NCI-H510A (cell line): ENCODE data around the gene ALS2CL.
"Not testable (repeated sequence)": the region's sequence is repeated elsewhere in the genome, so short reads cannot be mapped to it uniquely, and the experiment has no call there.

ENCODE experiments used
- DNase-seq: peaks from one replicate; lab custom pipeline; 2025; lab: John Stamatoyannopoulos, UW

Gene ALS2CL, protein sequence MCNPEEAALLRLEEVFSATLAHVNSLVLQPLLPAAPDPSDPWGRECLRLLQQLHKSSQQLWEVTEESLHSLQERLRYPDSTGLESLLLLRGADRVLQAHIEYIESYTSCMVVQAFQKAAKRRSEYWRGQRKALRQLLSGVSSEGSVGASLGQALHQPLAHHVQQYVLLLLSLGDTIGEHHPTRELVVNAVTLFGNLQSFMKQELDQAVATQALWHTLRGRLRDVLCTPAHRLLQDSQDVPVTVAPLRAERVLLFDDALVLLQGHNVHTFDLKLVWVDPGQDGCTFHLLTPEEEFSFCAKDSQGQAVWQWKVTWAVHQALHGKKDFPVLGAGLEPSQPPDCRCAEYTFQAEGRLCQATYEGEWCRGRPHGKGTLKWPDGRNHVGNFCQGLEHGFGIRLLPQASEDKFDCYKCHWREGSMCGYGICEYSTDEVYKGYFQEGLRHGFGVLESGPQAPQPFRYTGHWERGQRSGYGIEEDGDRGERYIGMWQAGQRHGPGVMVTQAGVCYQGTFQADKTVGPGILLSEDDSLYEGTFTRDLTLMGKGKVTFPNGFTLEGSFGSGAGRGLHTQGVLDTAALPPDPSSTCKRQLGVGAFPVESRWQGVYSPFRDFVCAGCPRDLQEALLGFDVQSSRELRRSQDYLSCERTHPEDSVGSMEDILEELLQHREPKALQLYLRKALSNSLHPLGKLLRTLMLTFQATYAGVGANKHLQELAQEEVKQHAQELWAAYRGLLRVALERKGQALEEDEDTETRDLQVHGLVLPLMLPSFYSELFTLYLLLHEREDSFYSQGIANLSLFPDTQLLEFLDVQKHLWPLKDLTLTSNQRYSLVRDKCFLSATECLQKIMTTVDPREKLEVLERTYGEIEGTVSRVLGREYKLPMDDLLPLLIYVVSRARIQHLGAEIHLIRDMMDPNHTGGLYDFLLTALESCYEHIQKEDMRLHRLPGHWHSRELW

DNA sequence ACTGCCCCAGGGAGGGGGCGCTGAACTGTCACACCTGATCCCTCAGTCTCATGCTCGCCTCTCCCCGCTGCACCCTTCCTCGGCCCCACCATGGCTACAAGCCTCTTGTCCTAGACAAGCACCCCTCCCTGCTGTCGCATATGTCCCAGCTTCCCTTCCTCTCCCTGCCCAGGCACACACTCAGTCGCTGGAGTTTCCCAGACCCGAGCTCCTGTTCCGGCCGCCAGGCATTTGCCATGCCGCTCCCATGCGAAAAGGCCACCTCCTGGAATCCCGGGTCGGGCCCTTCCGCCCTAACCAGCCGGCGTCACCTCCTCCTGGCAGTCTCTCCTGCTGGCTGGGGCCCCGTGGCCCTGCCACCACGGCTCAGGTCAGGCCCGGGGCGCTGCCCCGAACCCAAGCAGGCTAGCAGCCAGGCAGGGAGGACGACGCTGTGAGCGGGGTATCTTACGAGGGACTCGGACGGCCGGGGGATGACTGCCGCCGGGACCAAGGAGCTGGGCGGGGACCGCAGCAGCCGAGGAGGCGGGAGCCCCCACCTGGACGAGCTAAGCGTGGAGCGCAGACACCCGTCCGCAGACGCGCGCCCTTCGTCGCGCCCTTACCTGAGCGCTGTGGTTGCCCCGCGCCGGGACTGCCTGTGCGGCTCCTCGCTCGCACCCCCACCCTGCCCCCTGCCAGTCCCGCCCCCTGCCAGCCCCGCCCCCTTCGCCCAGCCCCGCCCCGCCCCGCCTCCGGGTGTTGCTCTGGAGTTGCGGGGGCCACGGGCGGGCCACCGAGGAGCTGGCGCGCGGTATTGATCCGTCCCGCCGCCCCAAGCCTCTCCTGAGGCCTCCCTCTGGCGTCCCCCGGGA, at the start of gene ALS2CL:
TSS of gene ALS2CL (minus strand) at position 642 of the 854 bp plus-strand sequence. CDS start 4,239 bp downstream, outside the sequence.
- DNase-seq = no peak

DNA sequence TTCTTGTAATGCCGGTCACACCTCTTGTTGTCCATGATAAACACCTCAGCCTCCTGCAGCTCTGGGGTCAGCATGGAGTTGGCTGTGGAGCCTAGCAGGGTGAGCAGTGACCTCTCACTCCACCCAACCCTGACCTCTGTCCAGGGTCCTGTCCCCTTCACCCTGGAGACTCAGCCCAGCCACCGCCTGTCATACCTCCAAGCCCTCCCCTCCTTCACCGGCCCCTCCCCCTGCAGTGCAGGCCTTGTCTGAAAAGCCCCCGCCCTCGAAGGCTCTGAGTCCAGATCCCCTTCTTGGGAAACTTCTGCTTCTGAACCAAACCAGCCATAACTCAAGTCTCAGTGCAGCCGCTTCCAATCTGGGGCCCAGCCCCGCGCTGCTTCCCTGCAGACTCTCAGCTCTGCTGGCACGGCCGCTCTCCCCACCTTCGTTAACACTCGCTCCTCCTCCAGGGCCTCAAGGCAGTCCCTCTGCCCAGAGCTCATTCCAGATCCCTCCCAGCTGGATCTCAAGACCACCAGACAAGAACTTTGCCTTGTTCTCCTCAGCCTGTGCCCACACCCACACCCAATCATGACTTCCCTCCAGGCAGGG, 49.6 kb upstream of the ALS2CL start:
- DNase-seq = no peak

GRCh38 chr3:46739565-46739964, 46.1 kb upstream of the ALS2CL start:
- not testable (repeated sequence) for DNase-seq

DNA sequence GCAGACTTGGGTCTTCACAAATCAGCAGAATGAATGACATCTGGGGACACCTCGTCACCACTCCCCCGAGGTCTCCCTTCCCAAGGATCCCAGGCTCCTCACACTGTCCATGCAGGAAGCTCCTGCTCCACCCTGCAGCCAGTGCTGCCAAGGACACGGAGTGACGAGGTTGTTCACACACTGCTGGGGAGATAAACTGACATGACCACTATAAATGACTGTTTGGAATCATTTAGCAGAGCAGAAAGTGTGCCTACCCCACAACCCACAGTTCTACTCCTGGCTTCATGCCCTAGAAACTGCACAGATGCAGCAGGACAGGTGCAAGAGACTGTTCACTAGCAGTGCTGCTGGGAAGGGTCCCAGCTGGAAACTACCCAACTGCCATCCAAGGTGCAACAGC, 43.9 kb upstream of the ALS2CL start:
- no peak for DNase-seq

- DNase-seq = no peak
These were observed 42.8 kb upstream of the ALS2CL start for GRCh38 chr3:46736006-46736872.

DNA sequence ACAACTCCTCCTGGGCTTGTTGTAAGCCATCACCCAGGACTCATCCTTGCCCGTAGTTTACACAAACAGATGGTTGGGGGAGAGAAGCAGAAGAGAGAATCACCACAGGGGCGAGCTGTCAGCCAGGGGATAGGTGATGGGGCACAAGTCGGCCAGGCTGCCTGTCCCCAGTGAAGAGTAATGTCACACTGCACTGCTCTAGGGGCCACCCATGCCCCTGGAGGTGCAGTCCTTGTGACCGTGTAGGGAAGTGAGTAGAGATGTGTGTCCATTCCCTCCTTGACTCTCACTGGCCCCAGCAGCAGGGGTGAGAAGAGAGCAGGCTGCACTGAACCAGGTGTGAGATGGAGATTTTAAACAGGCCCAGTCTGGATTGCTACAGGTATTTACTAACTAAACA, 41.3 kb upstream of the ALS2CL start:
- DNase-seq = no peak

DNA sequence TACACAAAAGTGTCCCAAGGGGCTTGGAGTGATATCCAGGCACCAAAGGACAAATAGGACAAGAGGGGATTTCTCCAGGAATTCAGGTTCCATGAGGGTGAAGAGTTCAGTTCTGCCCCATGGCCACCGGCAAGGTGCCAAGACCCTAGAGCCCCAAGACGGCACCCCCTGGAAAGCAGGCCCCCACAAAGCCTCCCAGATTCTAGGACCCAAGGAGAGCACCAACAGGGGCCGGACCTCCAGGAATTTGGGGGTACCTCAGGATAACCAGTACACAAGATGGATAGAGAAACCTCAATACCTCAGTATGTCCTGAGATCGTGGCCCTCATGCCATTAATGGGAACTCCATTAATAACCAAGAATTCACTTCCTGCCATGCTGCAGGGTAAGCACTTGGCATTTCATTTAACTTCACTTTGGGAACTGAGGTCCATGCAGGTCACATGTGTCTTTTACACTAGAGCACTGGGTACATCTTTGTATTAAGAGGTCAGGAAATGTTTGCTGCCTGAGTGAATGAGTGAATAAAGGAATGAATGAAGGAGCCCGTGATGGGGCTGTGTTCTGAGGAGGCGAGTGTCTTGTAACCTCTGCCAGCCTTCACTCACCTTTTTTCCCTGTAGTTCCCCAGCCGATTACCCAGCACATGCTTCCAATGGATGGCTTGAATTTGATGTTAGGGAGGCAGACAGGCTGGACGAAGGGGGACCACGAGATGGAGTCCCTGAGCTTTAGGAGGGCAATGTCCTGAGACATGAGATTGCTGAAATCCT, 39.7 kb upstream of the ALS2CL start:
- DNase-seq = no peak

DNA sequence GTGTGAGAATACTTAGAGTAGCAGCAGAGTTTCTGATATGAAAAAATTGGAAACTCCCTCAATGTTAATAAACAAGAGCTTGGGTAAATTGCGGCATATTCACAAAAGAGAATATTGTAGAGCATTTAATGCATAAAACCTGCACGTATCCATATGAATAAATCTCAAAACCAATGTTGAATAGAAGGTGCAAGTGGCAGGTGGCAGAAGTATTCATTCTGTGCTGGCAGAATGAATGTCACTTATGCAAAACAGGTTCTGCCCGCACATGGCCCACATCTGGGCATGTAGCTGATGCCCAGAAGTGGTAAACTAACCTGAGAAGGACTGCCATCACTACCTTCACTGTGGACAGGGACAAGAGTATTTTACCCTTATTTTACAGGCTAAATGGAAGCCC, 38.3 kb upstream of the ALS2CL start:
- no peak for DNase-seq

DNA sequence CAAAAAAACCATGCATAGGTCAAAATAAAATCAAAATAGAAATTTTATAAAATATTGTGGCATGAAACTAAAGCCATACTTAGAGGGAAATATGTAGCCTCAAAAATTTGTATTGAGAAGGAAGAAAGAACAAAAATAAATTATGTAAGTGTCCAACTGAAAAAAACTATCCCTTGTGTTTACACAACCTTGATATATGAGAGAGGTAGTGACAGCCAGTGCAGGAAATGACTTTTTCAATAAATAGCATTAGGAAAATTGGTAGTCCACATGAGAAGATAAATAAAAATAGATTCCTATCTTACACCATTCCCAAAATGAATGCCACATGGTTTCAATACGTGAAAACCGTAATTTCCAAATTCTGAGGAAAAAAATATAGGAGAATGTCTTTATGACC, 37.3 kb upstream of the ALS2CL start:
- DNase-seq = no peak

- no peak for DNase-seq
These were observed 35.6 kb upstream of the ALS2CL start for GRCh38 chr3:46729038-46729437.

- DNase-seq = no peak
These were observed 32.3 kb upstream of the ALS2CL start for GRCh38 chr3:46725621-46726314.

DNA sequence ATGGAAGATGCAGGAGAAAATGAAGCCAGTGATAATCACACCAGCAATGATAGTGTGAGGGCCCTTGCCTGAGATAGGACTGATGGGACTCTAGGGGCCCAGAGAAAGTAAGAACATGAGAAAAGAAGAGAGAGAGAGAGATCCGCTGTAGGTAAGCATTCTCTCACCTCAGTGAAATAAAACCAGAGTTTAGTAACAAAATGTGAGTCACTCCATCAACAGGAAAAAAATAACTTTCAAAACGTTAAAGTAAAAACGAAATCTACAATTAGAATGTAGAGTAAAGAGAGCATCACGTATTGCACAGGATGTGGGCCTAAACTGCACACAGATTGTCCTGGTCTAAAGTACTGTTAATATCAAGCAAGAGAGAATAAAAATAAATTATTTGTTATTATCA, 30.9 kb upstream of the ALS2CL start:
- DNase-seq = no peak

DNA sequence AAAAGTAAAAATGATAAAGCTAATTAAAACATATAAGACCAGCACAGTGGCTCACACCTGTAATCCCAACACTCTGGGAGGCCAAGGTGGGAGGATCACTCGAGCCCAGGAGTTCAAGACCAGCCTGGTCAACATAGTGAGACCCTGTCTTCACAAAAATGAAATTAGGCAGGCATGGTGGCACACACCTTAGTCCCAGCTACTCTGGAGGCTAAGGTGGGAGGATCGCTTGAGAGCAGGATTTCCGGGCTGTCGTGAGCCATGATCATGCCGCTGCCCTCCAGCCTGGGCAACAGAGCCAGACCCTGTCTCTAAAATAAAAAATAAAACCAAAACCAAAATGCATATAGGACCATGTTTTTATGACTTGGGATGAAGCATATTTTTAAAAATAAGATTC, 29.0 kb upstream of the ALS2CL start:
- no peak for DNase-seq

DNA sequence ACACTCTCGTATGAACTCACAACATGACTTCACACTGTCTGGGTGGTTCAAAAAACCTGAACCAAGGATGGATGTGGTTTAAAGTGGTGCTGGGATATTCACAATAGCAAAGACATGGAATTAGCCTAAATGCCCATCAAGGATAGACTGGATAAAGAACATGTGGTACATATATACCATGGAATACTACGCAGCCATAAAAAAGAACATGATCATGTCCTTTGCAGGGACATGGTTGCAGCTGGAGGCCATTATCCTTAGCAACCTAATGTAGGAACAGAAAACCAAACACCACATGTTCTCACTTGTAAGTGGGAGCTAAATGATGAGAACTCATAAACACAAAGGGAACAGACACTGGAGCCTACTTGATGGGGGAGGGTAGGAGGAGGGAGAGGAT, 27.5 kb upstream of the ALS2CL start:
- no peak for DNase-seq

DNA sequence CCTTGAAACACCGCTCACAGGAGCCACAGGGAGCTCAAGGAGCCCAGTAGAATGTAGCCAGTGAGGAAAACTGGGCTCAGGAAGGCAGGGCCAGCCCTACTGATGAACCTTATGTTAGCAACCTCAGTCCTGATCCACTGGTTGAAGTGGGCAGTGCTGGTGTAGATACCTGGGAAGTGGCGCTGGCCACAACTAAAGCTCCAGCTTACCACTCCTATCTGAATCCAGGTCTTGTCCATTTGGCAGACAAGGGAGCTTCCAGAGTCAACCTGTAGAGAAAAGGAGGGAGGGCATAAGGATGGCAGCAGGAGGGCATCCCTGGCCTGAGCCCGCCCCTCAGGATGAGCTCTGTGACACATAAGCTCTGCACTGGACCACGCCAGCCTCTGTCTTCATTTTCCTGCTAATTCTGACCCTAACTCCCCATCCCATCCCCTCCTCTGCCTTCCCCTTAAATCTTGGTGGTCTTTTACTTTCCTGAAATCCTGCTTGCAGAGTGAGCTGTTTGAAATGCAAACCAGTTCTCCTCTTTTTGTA, 26.3 kb upstream of the ALS2CL start:
- no peak for DNase-seq

- DNase-seq = no peak
These were observed 25.6 kb upstream of the ALS2CL start for GRCh38 chr3:46719044-46719565.

DNA sequence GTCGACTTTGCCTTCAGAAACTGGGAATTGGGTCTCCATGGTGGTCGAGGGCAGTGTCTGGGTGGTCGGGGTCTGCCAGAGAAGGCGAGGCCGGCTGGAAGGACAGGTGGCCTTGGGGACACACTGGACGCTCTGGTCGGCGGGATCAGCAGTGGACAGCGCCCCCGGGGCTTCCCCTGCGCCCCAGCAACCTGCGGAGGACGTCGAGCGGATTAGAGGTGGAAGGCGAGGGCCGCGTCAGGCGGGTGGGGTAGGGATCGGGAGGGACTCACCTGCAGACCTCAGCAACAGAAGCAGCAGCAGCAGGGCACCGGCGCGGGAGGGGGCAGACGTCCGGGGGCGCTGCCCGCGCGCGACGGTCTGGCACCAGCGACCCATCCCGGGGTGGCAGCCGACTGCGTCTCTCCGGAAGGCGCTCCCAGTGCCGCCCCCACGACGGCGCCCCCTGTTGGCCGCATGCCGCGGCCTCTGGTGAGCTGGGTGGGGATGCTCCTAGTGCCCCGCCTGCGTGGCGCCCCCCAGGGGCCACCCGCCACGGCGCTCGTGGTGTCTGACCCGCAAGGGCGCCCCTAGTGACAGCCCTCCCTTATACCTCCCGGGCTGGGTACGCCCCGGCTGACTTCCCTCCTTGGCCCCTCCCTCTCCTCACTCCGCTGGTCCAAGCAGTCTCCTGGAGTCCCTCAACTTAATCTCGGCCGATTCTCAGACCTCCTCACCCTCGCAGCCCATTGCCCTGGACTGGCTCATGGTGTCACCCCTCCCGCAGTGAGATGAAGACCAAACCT, 24.2 kb upstream of the ALS2CL start, which contains the start of gene PRSS50:
TSS of gene PRSS50 (minus strand) at position 423 of the 785 bp plus-strand sequence. CDS start at position 378, 45 bp downstream.
- DNase-seq = no peak
